Liver (tissue), 9 donors: ENCODE results near the gene DNAJC25. TPM values are rescaled to one million over a fixed set of nuclear protein-coding genes. Genes with fewer than 3 reads are reported as not detected.
A peak's percentile ranks its signal among the peaks of the same experiment; 100 is the strongest.

Experiments
- DNase-seq: peaks from one replicate; pipeline ENCODE4 v3.0.0-alpha.2; 2017; ENCODE audit warnings: low spot score
- H3K27ac ChIP-seq, 2 donors: one replicate each; pipeline ENCODE4 v1.7.0; 2013; ENCODE audit warnings: inconsistent platforms in 2 of 2, low read length in 2 of 2, control low read depth in 1 of 2, low read depth in 1 of 2, mild to moderate bottlenecking in 1 of 2
- H3K27me3 ChIP-seq, 4 donors: one replicate each; pipeline versions ENCODE4 v1.6.1 to v1.7.0; 2013; ENCODE audit warnings: low read length in 3 of 4, inconsistent platforms in 1 of 4, mild to moderate bottlenecking in 1 of 4, moderate library complexity in 1 of 4; ENCODE audit not compliant: control insufficient read depth in 4 of 4, insufficient read depth in 4 of 4
- H3K36me3 ChIP-seq, 4 donors: one replicate each; pipeline versions ENCODE4 v1.6.1 to v1.7.0; 2013; ENCODE audit warnings: low read length in 3 of 4, mild to moderate bottlenecking in 3 of 4, low read depth in 1 of 4, moderate library complexity in 1 of 4; ENCODE audit not compliant: control insufficient read depth in 4 of 4, insufficient read depth in 3 of 4
- H3K4me1 ChIP-seq, 4 donors: one replicate each; pipeline versions ENCODE4 v1.6.1 to v1.7.0; 2013; ENCODE audit warnings: low read length in 3 of 4, mild to moderate bottlenecking in 3 of 4, moderate library complexity in 1 of 4; ENCODE audit not compliant: control insufficient read depth in 4 of 4, insufficient read depth in 4 of 4
- H3K4me3 ChIP-seq, 3 donors: one replicate each; pipeline versions ENCODE4 v1.6.1 to v1.7.0; 2013; ENCODE audit warnings: low read length in 3 of 3, control low read depth in 1 of 3, low read depth in 1 of 3, mild to moderate bottlenecking in 1 of 3
- H3K9ac ChIP-seq, 2 donors: one replicate each; pipeline ENCODE4 v1.7.0; 2013; ENCODE audit warnings: low read length in 2 of 2, mild to moderate bottlenecking in 2 of 2, moderate library complexity in 2 of 2, control low read depth in 1 of 2, low read depth in 1 of 2
- H3K9me3 ChIP-seq, 4 donors: one replicate each; pipeline versions ENCODE4 v1.6.1 to v1.7.0; 2013; ENCODE audit warnings: low read length in 3 of 4; ENCODE audit not compliant: control insufficient read depth in 4 of 4
- EGR1 ChIP-seq, 2 donors: IDR thresholded peaks; 2 replicates each; pipeline ENCODE4 v1.6.1; 2016 to 2018; ENCODE audit warnings: antibody characterized with exemption in 2 of 2, low read depth in 2 of 2
- FOXA1 ChIP-seq: IDR thresholded peaks from 2 replicates; pipeline ENCODE4 v1.6.1; 2016; ENCODE audit warnings: antibody characterized with exemption
- FOXA2 ChIP-seq: IDR thresholded peaks from 2 replicates; pipeline ENCODE4 v1.6.1; 2016; ENCODE audit warnings: antibody characterized with exemption
- GABPA ChIP-seq, 2 donors: IDR thresholded peaks in 1 of 2; conservative IDR thresholded peaks in 1 of 2; 2 replicates each; pipeline ENCODE4 v1.6.1; 2016; ENCODE audit warnings: antibody characterized with exemption in 2 of 2, mild to moderate bottlenecking in 1 of 2, moderate library complexity in 1 of 2
- HNF4A ChIP-seq, 2 donors: conservative IDR thresholded peaks; 2 replicates each; pipeline ENCODE4 v1.6.1; 2016; ENCODE audit warnings: antibody characterized with exemption in 2 of 2, mild to moderate bottlenecking in 2 of 2
- HNF4G ChIP-seq: IDR thresholded peaks from 2 replicates; pipeline ENCODE4 v1.6.1; 2016; ENCODE audit warnings: antibody characterized with exemption
- JUND ChIP-seq, 2 donors: IDR thresholded peaks; 2 replicates each; pipeline ENCODE4 v1.6.1; 2016; ENCODE audit warnings: antibody characterized with exemption in 2 of 2
- RAD21 ChIP-seq, 2 donors: IDR thresholded peaks; 2 replicates each; pipeline ENCODE4 v1.6.1; 2016; ENCODE audit warnings: antibody characterized with exemption in 2 of 2, mild to moderate bottlenecking in 2 of 2
- RXRA ChIP-seq, 2 donors: IDR thresholded peaks; 2 replicates each; pipeline ENCODE4 v1.6.1; 2017 to 2018; ENCODE audit warnings: antibody characterized with exemption in 2 of 2, mild to moderate bottlenecking in 1 of 2
- SP1 ChIP-seq: IDR thresholded peaks from 2 replicates; pipeline ENCODE4 v1.6.1; 2018; ENCODE audit warnings: antibody characterized with exemption, mild to moderate bottlenecking
- TAF1 ChIP-seq: conservative IDR thresholded peaks from 2 replicates; pipeline ENCODE4 v1.6.1; 2016; ENCODE audit warnings: antibody characterized with exemption, mild to moderate bottlenecking
- YY1 ChIP-seq: IDR thresholded peaks from 2 replicates; pipeline ENCODE4 v1.6.1; 2016; ENCODE audit warnings: antibody characterized with exemption, mild to moderate bottlenecking
- WGBS: extraction: QIAGEN DNeasy Blood & Tissue Kit; methylation state at CpG from one replicate; pipeline ENCODE4 v1.1.7; 2013; 5-methylcytosine and 5-hydroxymethylcytosine counted together
- polyA plus RNA-seq, 2 donors: library from polyadenylated mRNA; stranded (reverse) in 1 of 2; unstranded in 1 of 2; fragments of 200-250 nt in 1 of 2; fragments of >200 nt in 1 of 2; fragmentation: Nextera tagmentation in 1 of 2; extraction: Ambion mirVana in 1 of 2; gene quantifications; one replicate each; pipeline versions ENCODE4 v1.2.1 to v1.2.3, GENCODE V29; 2013 to 2015
- total RNA-seq, 2 donors: library from RNA; depleted of rRNA; stranded (reverse); fragments of >200 nt; gene quantifications; one replicate each; pipeline ENCODE4 v1.2.3, GENCODE V29; 2014
- TF ChIP-seq, protein P1 (sequence below): IDR thresholded peaks from 2 replicates; pipeline ENCODE4 v1.6.1; 2016; ENCODE audit warnings: antibody characterized with exemption
- TF ChIP-seq, protein P2 (sequence below): IDR thresholded peaks from 2 replicates; pipeline ENCODE4 v1.6.1; 2016; ENCODE audit warnings: antibody characterized with exemption
- TF ChIP-seq, protein P3 (sequence below): fragments of 150-350 bp; IDR thresholded peaks from 2 replicates; pipeline ENCODE4 v1.5.1; 2017; ENCODE audit warnings: improper control_type of control experiment, low read depth, low read length; ENCODE audit not compliant: missing input control
- TF ChIP-seq, protein P4 (sequence below): IDR thresholded peaks from 2 replicates; pipeline ENCODE4 v1.6.1; 2016; ENCODE audit warnings: antibody characterized with exemption
- TF ChIP-seq, protein P5 (sequence below): IDR thresholded peaks from 2 replicates; pipeline ENCODE4 v1.6.1; 2016; ENCODE audit warnings: antibody characterized with exemption, mild to moderate bottlenecking
- donor health status: healthy.
- donor health status: healthy.
- donor health status: healthy.
- donor health status: healthy.
- donor health status: healthy.

Gene DNAJC25
- total and polyA plus RNA-seq, 4 donors, result 9.3 to 17.8 (median 15.3) TPM

DNA sequence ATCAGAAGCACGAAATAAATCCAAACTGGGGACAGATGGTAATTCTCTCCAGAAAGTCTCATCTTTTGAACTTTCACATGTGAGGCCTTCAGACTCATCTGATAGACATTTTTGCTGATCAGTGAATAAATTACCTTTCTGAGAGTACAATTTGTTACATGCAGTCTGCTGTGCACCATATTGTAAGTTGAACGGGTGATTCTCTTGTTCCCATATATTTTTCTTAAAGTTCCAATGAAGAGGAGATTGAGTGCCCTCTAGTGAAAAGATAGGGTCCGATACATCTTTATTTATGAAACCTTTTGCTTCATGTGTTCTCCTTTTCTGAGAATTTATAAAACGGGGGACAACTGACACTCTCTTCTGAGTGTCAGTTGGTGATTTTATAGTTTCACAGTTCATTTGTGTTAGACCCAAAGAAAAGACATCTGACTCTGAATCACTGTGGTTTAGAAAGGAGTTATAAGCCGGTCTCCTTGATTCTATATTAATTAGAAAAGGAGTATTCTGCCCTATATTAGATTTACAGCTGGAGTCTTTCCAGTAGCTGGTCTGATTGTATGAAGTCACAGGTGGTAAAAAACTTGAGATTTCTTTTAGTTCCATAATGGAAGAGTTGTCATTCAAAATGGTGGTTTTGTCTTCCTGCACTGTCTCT is 60.7 kb downstream of the DNAJC25 start:
- H3K9me3 ChIP-seq, result no peaks in the 10 kb centered on the region
- H3K9ac ChIP-seq, result no peak overlapping the region
- TF ChIP-seq RAD21 (IDR thresholded peaks at IDR 0.05) (peak; percentile 82 to 85), GABPA (IDR thresholded peaks at IDR 0.05 in 1 of 2, conservative IDR thresholded peaks at IDR 0.05 in 1 of 2) (no peak), JUND (IDR thresholded peaks at IDR 0.05) (no peak), HNF4A (conservative IDR thresholded peaks at IDR 0.05) (peak in 1 of 2 donors; percentile 38), HNF4G (no peak), SP1 (no peak), YY1 (peak; percentile 56), FOXA2 (no peak), TAF1 (no peak), FOXA1 (no peak), EGR1 (IDR thresholded peaks at IDR 0.05; ENCODE audit: low read depth in 2 of 2) (no peak)
- TF ChIP-seq, protein P1, sequence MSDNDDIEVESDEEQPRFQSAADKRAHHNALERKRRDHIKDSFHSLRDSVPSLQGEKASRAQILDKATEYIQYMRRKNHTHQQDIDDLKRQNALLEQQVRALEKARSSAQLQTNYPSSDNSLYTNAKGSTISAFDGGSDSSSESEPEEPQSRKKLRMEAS, result no peak
- TF ChIP-seq, protein P2, sequence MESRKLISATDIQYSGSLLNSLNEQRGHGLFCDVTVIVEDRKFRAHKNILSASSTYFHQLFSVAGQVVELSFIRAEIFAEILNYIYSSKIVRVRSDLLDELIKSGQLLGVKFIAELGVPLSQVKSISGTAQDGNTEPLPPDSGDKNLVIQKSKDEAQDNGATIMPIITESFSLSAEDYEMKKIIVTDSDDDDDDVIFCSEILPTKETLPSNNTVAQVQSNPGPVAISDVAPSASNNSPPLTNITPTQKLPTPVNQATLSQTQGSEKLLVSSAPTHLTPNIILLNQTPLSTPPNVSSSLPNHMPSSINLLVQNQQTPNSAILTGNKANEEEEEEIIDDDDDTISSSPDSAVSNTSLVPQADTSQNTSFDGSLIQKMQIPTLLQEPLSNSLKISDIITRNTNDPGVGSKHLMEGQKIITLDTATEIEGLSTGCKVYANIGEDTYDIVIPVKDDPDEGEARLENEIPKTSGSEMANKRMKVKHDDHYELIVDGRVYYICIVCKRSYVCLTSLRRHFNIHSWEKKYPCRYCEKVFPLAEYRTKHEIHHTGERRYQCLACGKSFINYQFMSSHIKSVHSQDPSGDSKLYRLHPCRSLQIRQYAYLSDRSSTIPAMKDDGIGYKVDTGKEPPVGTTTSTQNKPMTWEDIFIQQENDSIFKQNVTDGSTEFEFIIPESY, result no peak
- TF ChIP-seq, protein P3, sequence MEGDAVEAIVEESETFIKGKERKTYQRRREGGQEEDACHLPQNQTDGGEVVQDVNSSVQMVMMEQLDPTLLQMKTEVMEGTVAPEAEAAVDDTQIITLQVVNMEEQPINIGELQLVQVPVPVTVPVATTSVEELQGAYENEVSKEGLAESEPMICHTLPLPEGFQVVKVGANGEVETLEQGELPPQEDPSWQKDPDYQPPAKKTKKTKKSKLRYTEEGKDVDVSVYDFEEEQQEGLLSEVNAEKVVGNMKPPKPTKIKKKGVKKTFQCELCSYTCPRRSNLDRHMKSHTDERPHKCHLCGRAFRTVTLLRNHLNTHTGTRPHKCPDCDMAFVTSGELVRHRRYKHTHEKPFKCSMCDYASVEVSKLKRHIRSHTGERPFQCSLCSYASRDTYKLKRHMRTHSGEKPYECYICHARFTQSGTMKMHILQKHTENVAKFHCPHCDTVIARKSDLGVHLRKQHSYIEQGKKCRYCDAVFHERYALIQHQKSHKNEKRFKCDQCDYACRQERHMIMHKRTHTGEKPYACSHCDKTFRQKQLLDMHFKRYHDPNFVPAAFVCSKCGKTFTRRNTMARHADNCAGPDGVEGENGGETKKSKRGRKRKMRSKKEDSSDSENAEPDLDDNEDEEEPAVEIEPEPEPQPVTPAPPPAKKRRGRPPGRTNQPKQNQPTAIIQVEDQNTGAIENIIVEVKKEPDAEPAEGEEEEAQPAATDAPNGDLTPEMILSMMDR, result peak; percentile 48
- H3K4me1 ChIP-seq, result peaks cover 0 to 3% (median 0%) of the 10 kb centered on the region in 4 donors
- DNase-seq, result no peak
- H3K27me3 ChIP-seq, result no peaks in the 10 kb centered on the region
- 34% methylated on average over 5 of the region's 5 CpGs for WGBS
- no peaks in the 10 kb centered on the region for H3K36me3 ChIP-seq
- no peak overlapping the region for H3K4me3 ChIP-seq
- no peak overlapping the region for H3K27ac ChIP-seq

DNA sequence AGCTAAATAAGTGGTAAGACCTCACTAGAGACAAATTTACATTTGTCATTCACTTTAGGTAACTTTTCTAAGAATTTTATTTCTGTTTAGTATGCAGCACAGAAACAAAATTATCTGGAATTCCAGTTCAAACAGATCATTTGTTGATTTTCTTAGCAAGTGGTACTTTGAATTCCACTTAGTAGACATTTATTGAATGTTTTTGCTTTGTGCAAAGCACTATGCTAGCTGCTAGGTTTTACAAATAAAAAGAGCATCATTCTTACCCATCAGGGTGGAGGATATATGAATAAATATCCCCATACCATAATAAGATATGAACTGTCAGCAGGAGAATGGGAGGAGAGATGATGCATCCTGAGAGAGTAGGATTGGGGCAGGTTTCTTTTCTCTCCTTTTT is 65.7 kb downstream of the DNAJC25 start:
- Histone ChIP-seq H3K9me3 (no peaks in the 10 kb centered on the region), H3K4me1 (peaks cover 0 to 7% (median 2%) of the 10 kb centered on the region in 4 donors), H3K27ac (no peak overlapping the region), H3K27me3 (no peaks in the 10 kb centered on the region), H3K9ac (no peak overlapping the region), H3K36me3 (no peaks in the 10 kb centered on the region), H3K4me3 (no peak overlapping the region)
- TF ChIP-seq GABPA (IDR thresholded peaks at IDR 0.05 in 1 of 2, conservative IDR thresholded peaks at IDR 0.05 in 1 of 2) (no peak), FOXA1 (no peak), JUND (IDR thresholded peaks at IDR 0.05) (no peak), FOXA2 (no peak), YY1 (no peak), HNF4A (conservative IDR thresholded peaks at IDR 0.05) (no peak), RXRA (IDR thresholded peaks at IDR 0.05) (no peak), SP1 (no peak)
- TF ChIP-seq, protein P1, result no peak
- TF ChIP-seq, protein P4, sequence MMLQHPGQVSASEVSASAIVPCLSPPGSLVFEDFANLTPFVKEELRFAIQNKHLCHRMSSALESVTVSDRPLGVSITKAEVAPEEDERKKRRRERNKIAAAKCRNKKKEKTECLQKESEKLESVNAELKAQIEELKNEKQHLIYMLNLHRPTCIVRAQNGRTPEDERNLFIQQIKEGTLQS, result no peak
- TF ChIP-seq, protein P5, sequence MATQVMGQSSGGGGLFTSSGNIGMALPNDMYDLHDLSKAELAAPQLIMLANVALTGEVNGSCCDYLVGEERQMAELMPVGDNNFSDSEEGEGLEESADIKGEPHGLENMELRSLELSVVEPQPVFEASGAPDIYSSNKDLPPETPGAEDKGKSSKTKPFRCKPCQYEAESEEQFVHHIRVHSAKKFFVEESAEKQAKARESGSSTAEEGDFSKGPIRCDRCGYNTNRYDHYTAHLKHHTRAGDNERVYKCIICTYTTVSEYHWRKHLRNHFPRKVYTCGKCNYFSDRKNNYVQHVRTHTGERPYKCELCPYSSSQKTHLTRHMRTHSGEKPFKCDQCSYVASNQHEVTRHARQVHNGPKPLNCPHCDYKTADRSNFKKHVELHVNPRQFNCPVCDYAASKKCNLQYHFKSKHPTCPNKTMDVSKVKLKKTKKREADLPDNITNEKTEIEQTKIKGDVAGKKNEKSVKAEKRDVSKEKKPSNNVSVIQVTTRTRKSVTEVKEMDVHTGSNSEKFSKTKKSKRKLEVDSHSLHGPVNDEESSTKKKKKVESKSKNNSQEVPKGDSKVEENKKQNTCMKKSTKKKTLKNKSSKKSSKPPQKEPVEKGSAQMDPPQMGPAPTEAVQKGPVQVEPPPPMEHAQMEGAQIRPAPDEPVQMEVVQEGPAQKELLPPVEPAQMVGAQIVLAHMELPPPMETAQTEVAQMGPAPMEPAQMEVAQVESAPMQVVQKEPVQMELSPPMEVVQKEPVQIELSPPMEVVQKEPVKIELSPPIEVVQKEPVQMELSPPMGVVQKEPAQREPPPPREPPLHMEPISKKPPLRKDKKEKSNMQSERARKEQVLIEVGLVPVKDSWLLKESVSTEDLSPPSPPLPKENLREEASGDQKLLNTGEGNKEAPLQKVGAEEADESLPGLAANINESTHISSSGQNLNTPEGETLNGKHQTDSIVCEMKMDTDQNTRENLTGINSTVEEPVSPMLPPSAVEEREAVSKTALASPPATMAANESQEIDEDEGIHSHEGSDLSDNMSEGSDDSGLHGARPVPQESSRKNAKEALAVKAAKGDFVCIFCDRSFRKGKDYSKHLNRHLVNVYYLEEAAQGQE, result no peak
- DNase-seq, result no peak
